ENCODE data around the gene TRAPPC12. TPM values are rescaled to one million over a fixed set of nuclear protein-coding genes. Genes with fewer than 3 reads are reported as not detected.

Gene TRAPPC12
- polyA plus RNA-seq, 12 donors = 55.0 to 94.5 (median 63.4) TPM; not detected in 1

Other genes starting within 250 kb of the TRAPPC12 start
- gene EIPR1, start 1.9 kb upstream of the TRAPPC12 start, polyA plus RNA-seq (ENCODE audit: insufficient read length in 12 of 12) = 10 to 100 TPM in 11 of 12 donors, not detected in 1; 13.8 to 28.9 (median 16.1) TPM
- 10 to 100 TPM in 11 of 12 donors, not detected in 1; 43.1 to 73.4 (median 62.7) TPM for gene ADI1, start 139.8 kb downstream of the TRAPPC12 start, polyA plus RNA-seq (ENCODE audit: insufficient read length in 12 of 12)
- 10 to 100 TPM in 11 of 12 donors, not detected in 1; 10.1 to 21.0 (median 18.9) TPM for gene RNASEH1, start 178.6 kb downstream of the TRAPPC12 start, polyA plus RNA-seq (ENCODE audit: insufficient read length in 12 of 12)
- gene RPS7, start 195.6 kb downstream of the TRAPPC12 start, polyA plus RNA-seq (ENCODE audit: insufficient read length in 12 of 12) = 1,000 to 10,000 TPM in 11 of 12 donors, 100 to 1,000 TPM in 1; 853 to 2,230 (median 1,926) TPM
- 1 to 10 TPM in 1 of 12 donors, under 1 TPM in 7, not detected in 4; 0.23 to 1.3 (median 0.38) TPM for gene COLEC11, start 215.4 kb downstream of the TRAPPC12 start, polyA plus RNA-seq (ENCODE audit: insufficient read length in 12 of 12)